Upper lobe of left lung (tissue), 4 donors: Measurements from ENCODE around the gene ATP2B2.

ENCODE experiments used
- CTCF ChIP-seq, 6 experiments: fragments of 450-650 bp in 4 of 6; fragments of 200-600 bp in 2 of 6; sonication (generic) in 2 of 6; IDR thresholded peaks; one replicate each; pipeline ENCODE4 v1.5.1; 2016 to 2019; ENCODE audit warnings: antibody characterized with exemption in 6 of 6
- EP300 ChIP-seq, 4 donors: sonication (generic); formaldehyde crosslinking; IDR thresholded peaks; one replicate each; pipeline ENCODE4 v1.5.1; 2017; ENCODE audit warnings: antibody characterized with exemption in 4 of 4, control low read depth in 2 of 4
- POLR2A ChIP-seq, 4 donors: fragments of 450-650 bp; IDR thresholded peaks; one replicate each; pipeline ENCODE4 v1.5.1; 2016 to 2017; ENCODE audit warnings: antibody characterized with exemption in 4 of 4, mild to moderate bottlenecking in 2 of 4

GRCh38 chr3:10485380-10485779, 20.0 kb downstream of the ATP2B2 start:
- TF ChIP-seq CTCF (IDR thresholded peaks at IDR 0.05) (no peak), EP300 (IDR thresholded peaks at IDR 0.05) (no peak), POLR2A (IDR thresholded peaks at IDR 0.05) (no peak)
